K562 (cell line): ENCODE results near the gene THSD8. TPM values are rescaled to one million over a fixed set of nuclear protein-coding genes. Genes with fewer than 3 reads are reported as not detected.

Source experiments
- COPS2 ChIP-seq: fragments of 450-650 bp; conservative IDR thresholded peaks from 2 replicates; pipeline ENCODE4 v1.6.1; 2016; ENCODE audit warnings: mild to moderate bottlenecking, moderate library complexity
- E2F4 ChIP-seq: sonication (generic); formaldehyde crosslinking; IDR thresholded peaks from 2 replicates; pipeline ENCODE4 v1.8.0; 2022; ENCODE audit warnings: mild to moderate bottlenecking, low read depth, missing genetic modification reagents
- E2F5 ChIP-seq: sonication (generic); formaldehyde crosslinking; IDR thresholded peaks from 2 replicates; pipeline ENCODE4 v1.8.0; 2022; ENCODE audit warnings: mild to moderate bottlenecking, missing genetic modification reagents
- FOXP4 ChIP-seq: sonication (generic); formaldehyde crosslinking; IDR thresholded peaks from 2 replicates; pipeline ENCODE4 v1.8.0; 2022; ENCODE audit warnings: mild to moderate bottlenecking, missing genetic modification reagents, borderline replicate concordance
- GABPB1 ChIP-seq: sonication (generic); formaldehyde crosslinking; IDR thresholded peaks from 2 replicates; pipeline ENCODE4 v1.8.0; 2022; ENCODE audit warnings: mild to moderate bottlenecking, missing genetic modification reagents
- HES1 ChIP-seq: fragments of 450-650 bp; IDR thresholded peaks from 2 replicates; pipeline ENCODE4 v1.6.1; 2016; ENCODE audit warnings: low read depth, mild to moderate bottlenecking, moderate library complexity
- HMGN3 ChIP-seq: IDR thresholded peaks from 2 replicates; pipeline ENCODE4 v1.6.1; 2011; ENCODE audit warnings: borderline replicate concordance, low read depth, mild to moderate bottlenecking, mixed read lengths, low read length; ENCODE audit not compliant: insufficient read length; ENCODE audit errors: extremely low read depth
- HNRNPLL ChIP-seq: fragments of 200-400 bp; formaldehyde crosslinking; IDR thresholded peaks from 2 replicates; pipeline ENCODE4 v1.6.1; 2017; ENCODE audit warnings: low read length, low read depth, mild to moderate bottlenecking; ENCODE audit not compliant: poor library complexity, severe bottlenecking
- JUNB ChIP-seq: fragments of 450-650 bp; formaldehyde crosslinking; conservative IDR thresholded peaks from 2 replicates; pipeline ENCODE4 v1.4.0; 2020; ENCODE audit warnings: mild to moderate bottlenecking
- KDM1A ChIP-seq, 2 experiments: fragments of 450-650 bp; IDR thresholded peaks; 2 replicates each; pipeline ENCODE4 v1.6.1; 2016; ENCODE audit warnings: mild to moderate bottlenecking in 2 of 2
- MAX ChIP-seq: sonication (generic); formaldehyde crosslinking; IDR thresholded peaks from 2 replicates; pipeline ENCODE4 v1.9.0; 2022; ENCODE audit warnings: mild to moderate bottlenecking, missing genetic modification reagents
- NFATC3 ChIP-seq: fragments of 450-650 bp; IDR thresholded peaks from 2 replicates; pipeline ENCODE4 v1.6.1; 2017; ENCODE audit warnings: mild to moderate bottlenecking
- NFE2 ChIP-seq: IDR thresholded peaks from 2 replicates; pipeline ENCODE4 v1.6.1; 2014; ENCODE audit warnings: antibody characterized with exemption, low read depth
- PPARD ChIP-seq: fragments of 250-450 bp; sonication (Bioruptor Pico); IDR thresholded peaks from 2 replicates; pipeline ENCODE4 v1.8.0; 2022; ENCODE audit warnings: inconsistent platforms, mild to moderate bottlenecking, moderate library complexity
- RAD21 ChIP-seq, 2 experiments: fragments of 250-450 bp in 1 of 2; fragments of 450-650 bp in 1 of 2; sonication (Bioruptor Pico) in 1 of 2; formaldehyde crosslinking in 1 of 2; IDR thresholded peaks in 1 of 2; conservative IDR thresholded peaks in 1 of 2; 2 replicates each; pipeline versions ENCODE4 v1.4.0 to v1.8.0; 2020 to 2022; ENCODE audit warnings: mild to moderate bottlenecking in 2 of 2, moderate library complexity in 1 of 2
- RBM14 ChIP-seq: fragments of 200-400 bp; formaldehyde crosslinking; IDR thresholded peaks from 2 replicates; pipeline ENCODE4 v1.6.1; 2018; ENCODE audit warnings: low read depth, mild to moderate bottlenecking, low read length, moderate library complexity, borderline replicate concordance; ENCODE audit not compliant: insufficient read depth
- RBM25 ChIP-seq: fragments of 200-400 bp; formaldehyde crosslinking; IDR thresholded peaks from 2 replicates; pipeline ENCODE4 v1.6.1; 2018; ENCODE audit warnings: low read length, low read depth, moderate library complexity; ENCODE audit not compliant: severe bottlenecking
- SRSF7 ChIP-seq: fragments of 200-400 bp; formaldehyde crosslinking; optimal IDR thresholded peaks from 2 replicates; pipeline ENCODE3; 2017; ENCODE audit warnings: mild to moderate bottlenecking, low read depth, low read length
- STAG1 ChIP-seq: sonication (generic); formaldehyde crosslinking; IDR thresholded peaks from 2 replicates; pipeline ENCODE4 v1.5.0; 2020; ENCODE audit warnings: missing genetic modification reagents, borderline replicate concordance
- THRB ChIP-seq: fragments of 450-650 bp; formaldehyde crosslinking; conservative IDR thresholded peaks from 2 replicates; pipeline ENCODE4 v1.4.0; 2022; ENCODE audit warnings: mild to moderate bottlenecking, missing genetic modification characterization
- ZFP36 ChIP-seq: fragments of 150-350 bp; IDR thresholded peaks from 2 replicates; pipeline ENCODE4 v1.6.1; 2018; ENCODE audit warnings: low read length, low read depth; ENCODE audit not compliant: partially characterized antibody
- polyA plus RNA-seq, 8 experiments: library from polyadenylated mRNA; depleted of rRNA in 4 of 8; stranded (reverse) in 5 of 8; unstranded in 3 of 8; fragments of >200 nt; fragmentation: Nextera tagmentation in 2 of 8; fragmentation: Illumina TruSeq in 1 of 8; extraction: Ambion mirVana in 2 of 8; extraction: Trizol in 1 of 8; gene quantifications; 2 replicates each; pipeline versions ENCODE4 v1.2.1 to v1.2.3, GENCODE V29; 2011 to 2014; ENCODE audit warnings: inconsistent platforms in 1 of 8, missing spikeins in 1 of 8
- total RNA-seq, 7 experiments: library from RNA; depleted of rRNA in 6 of 7; stranded (reverse); fragments of >200 nt in 6 of 7; fragmentation: Illumina TruSeq in 2 of 7; extraction: Trizol in 2 of 7; gene quantifications; 2 replicates each; pipeline versions ENCODE4 v1.2.1 to v1.2.3, GENCODE V29; 2011 to 2021; ENCODE audit warnings: low replicate concordance in 1 of 7

The THSD8 gene
- total and polyA plus RNA-seq, 9 of the 15 experiments (the other 6 are each of a cell fraction or from before 2014, with no cell fraction given): 8.4 to 42.4 (median 19.9) TPM; not detected in 2

GRCh38 chr19:12757544-12758274 lies 44.2 kb upstream of the THSD8 start (continued):
- TF ChIP-seq ZFP36 (no peak), HNRNPLL (no peak), KDM1A (IDR thresholded peaks at IDR 0.05) (no peak), E2F5 (CRISPR knock-in tag) (no peak), NFE2 (no peak), RBM14 (no peak), RAD21 (CRISPR knock-in tag; conservative IDR thresholded peaks at IDR 0.05 in 1 of 2, IDR thresholded peaks at IDR 0.05 in 1 of 2) (peak; percentile 67 to 79), MAX (CRISPR knock-in tag) (0 out of 2 replicates have a peak, but pooled peaks have one; percentile 57), FOXP4 (no peak), THRB (CRISPR knock-in tag) (no peak), GABPB1 (peak; percentile 42; the same call in 1 of the 2 replicates), JUNB (no peak), COPS2 (no peak), STAG1 (CRISPR knock-in tag) (peak; percentile 36; the same call in 1 of the 2 replicates), HMGN3 (peak; percentile 64), PPARD (CRISPR knock-in tag) (no peak), NFATC3 (no peak), HES1 (no peak), RBM25 (no peak), SRSF7 (no peak), E2F4 (CRISPR knock-in tag) (no peak)
